Muscle of back (tissue), 11 donors: Measurements from ENCODE around the gene APOA1. TPM values are rescaled to one million over a fixed set of nuclear protein-coding genes. Genes with fewer than 3 reads are reported as not detected.
"Not testable (repeated sequence)": the region's sequence is repeated elsewhere in the genome, so short reads cannot be mapped to it uniquely, and the experiment has no call there.

Source experiments
- DNase-seq, 3 donors: peaks; one replicate each; pipeline versions ENCODE4 v3.0.0 to v3.0.0-alpha.2; 2013
- polyA plus RNA-seq, 10 donors: library from polyadenylated mRNA; unstranded; fragments of 120-200 nt; gene quantifications; one replicate each; pipeline ENCODE4 v1.2.1, GENCODE V29; 2013; ENCODE audit not compliant: insufficient read length in 10 of 10

Gene APOA1
- polyA plus RNA-seq, 10 donors: 0.74 to 6.2 (median 1.7) TPM

GRCh38 chr11:116835042-116835772 is 2.2 kb downstream of the APOA1 start:
- DNase-seq: no peak

- DNase-seq: not testable (repeated sequence)
These were observed 2.8 kb downstream of the APOA1 start for GRCh38 chr11:116834535-116835041.

- DNase-seq: no peak
These were observed 3.4 kb downstream of the APOA1 start for GRCh38 chr11:116833816-116834534.

GRCh38 chr11:116833491-116833815 is 4.0 kb downstream of the APOA1 start:
- DNase-seq: no peak

GRCh38 chr11:116832350-116833290 is 4.8 kb downstream of the APOA1 start:
- no peak for DNase-seq

GRCh38 chr11:116831790-116832349 is 5.6 kb downstream of the APOA1 start:
- DNase-seq: no peak

GRCh38 chr11:116830184-116830912 is 7.1 kb downstream of the APOA1 start:
- no peak for DNase-seq

- peak in 1 of 3 donors; percentile 13 for DNase-seq
These were observed 7.8 kb downstream of the APOA1 start, which contains the start of gene APOC3 for GRCh38 chr11:116829525-116830183. TSS of gene APOC3 (plus strand) at chr11:116829907. CDS start at chr11:116830583, 676 bp downstream.

GRCh38 chr11:116828632-116829524 is 8.5 kb downstream of the APOA1 start:
- no peak for DNase-seq

- no peak for DNase-seq
These were observed 10.0 kb downstream of the APOA1 start for GRCh38 chr11:116827461-116827860.

- DNase-seq: no peak
These were observed 10.5 kb downstream of the APOA1 start for GRCh38 chr11:116826751-116827431.

- no peak for DNase-seq
These were observed 11.3 kb downstream of the APOA1 start for GRCh38 chr11:116825854-116826750.

GRCh38 chr11:116825434-116825833 is 12.0 kb downstream of the APOA1 start:
- DNase-seq: no peak

GRCh38 chr11:116823031-116823843 is 14.2 kb downstream of the APOA1 start, which contains the start of gene APOA4:
TSS of gene APOA4 (minus strand) at chr11:116823304. CDS start at chr11:116823191, 113 bp downstream.
- no peak for DNase-seq

GRCh38 chr11:116822575-116822974 is 14.8 kb downstream of the APOA1 start:
- no peak for DNase-seq
